Measurements from ENCODE around the gene FOXP1.

Gene FOXP1

GRCh38 chr3:71112576-71112975 is 471.0 kb downstream of the FOXP1 start:
- Histone ChIP-seq H3K4me1 (ENCODE audit: control insufficient read depth, insufficient read depth, low read length) (peaks cover 6% of the 10 kb centered on the region), H3K4me3 (ENCODE audit: low read depth, low read length) (no peak overlapping the region), H3K27me3 (ENCODE audit: control insufficient read depth, insufficient read depth, low read length) (no peaks in the 10 kb centered on the region), H3K9me3 (ENCODE audit: control insufficient read depth, insufficient read depth, low read length) (no peaks in the 10 kb centered on the region), H3K9ac (ENCODE audit: low read depth, low read length) (no peak overlapping the region), H3K36me3 (ENCODE audit: control insufficient read depth, insufficient read depth, low read length) (no peaks in the 10 kb centered on the region)

GRCh38 chr3:71111784-71112440 is 471.6 kb downstream of the FOXP1 start:
- Histone ChIP-seq H3K9ac (ENCODE audit: low read depth, low read length) (no peak overlapping the region), H3K27me3 (ENCODE audit: control insufficient read depth, insufficient read depth, low read length) (no peaks in the 10 kb centered on the region), H3K9me3 (ENCODE audit: control insufficient read depth, insufficient read depth, low read length) (no peaks in the 10 kb centered on the region), H3K4me1 (ENCODE audit: control insufficient read depth, insufficient read depth, low read length) (peaks cover 6% of the 10 kb centered on the region), H3K36me3 (ENCODE audit: control insufficient read depth, insufficient read depth, low read length) (no peaks in the 10 kb centered on the region), H3K4me3 (ENCODE audit: low read depth, low read length) (no peak overlapping the region)

DNA sequence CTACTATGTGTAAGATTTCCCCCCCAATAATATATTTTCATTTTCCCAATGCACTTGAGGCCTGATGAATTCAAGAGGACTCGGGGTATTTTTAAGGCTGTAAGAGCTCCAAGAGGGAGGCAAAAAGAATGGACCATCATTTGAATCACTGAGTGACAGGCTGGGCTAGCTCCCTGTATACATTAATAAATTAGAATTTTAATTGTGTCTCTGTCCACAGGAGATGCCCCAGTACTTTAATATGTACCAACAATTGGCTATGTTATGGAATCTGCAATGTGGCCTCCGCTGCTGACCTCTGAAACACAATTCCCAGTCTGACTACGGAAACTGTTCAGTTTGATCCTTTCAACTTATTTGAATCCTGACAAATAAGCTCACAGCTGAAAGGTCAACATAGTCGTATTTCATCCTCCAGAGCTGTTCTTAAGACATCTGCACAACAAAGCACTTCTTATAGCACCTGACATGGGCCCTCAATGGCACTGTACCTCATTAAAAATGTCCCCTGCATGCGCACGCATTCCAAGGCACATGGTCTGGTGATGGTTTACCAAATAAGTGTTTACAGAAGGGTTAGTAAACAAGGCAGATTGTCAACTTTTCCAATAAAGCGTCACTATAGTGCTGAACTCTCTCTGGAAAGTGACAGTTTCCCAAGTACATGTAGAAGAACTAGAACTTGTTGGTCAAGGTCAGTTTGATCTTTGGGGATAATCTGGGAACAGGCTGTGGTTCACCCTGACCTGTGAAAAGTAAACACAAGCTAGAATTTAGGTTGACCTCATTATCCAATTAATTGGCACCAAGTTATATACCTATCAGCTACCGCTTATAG is 472.9 kb downstream of the FOXP1 start:
- no peaks in the 10 kb centered on the region for H3K27me3 ChIP-seq (ENCODE audit: control insufficient read depth, insufficient read depth, low read length)
- H3K4me3 ChIP-seq (ENCODE audit: low read depth, low read length), result no peak overlapping the region
- H3K9ac ChIP-seq (ENCODE audit: low read depth, low read length), result no peak overlapping the region
- H3K9me3 ChIP-seq (ENCODE audit: control insufficient read depth, insufficient read depth, low read length), result no peaks in the 10 kb centered on the region
- no peaks in the 10 kb centered on the region for H3K36me3 ChIP-seq (ENCODE audit: control insufficient read depth, insufficient read depth, low read length)
- peaks cover 6% of the 10 kb centered on the region for H3K4me1 ChIP-seq (ENCODE audit: control insufficient read depth, insufficient read depth, low read length)

DNA sequence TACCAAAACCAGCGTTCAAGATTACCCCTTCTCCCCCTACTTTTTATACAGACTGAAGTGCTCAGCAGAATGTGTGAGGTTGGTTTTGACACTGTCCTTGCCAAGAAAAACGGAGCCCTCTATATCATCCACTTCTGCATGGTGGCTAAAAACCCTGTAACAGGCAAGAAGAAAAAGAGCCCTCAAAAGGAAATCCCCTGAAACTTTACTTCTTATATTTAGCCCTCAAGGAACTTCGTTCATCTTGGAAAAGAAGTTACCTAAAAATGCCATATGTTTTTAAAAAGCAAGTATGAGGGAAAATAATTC is 473.6 kb downstream of the FOXP1 start:
- no peaks in the 10 kb centered on the region for H3K27me3 ChIP-seq (ENCODE audit: control insufficient read depth, insufficient read depth, low read length)
- H3K4me3 ChIP-seq (ENCODE audit: low read depth, low read length), result no peak overlapping the region
- no peaks in the 10 kb centered on the region for H3K36me3 ChIP-seq (ENCODE audit: control insufficient read depth, insufficient read depth, low read length)
- no peak overlapping the region for H3K9ac ChIP-seq (ENCODE audit: low read depth, low read length)
- H3K9me3 ChIP-seq (ENCODE audit: control insufficient read depth, insufficient read depth, low read length), result no peaks in the 10 kb centered on the region
- H3K4me1 ChIP-seq (ENCODE audit: control insufficient read depth, insufficient read depth, low read length), result peaks cover 6% of the 10 kb centered on the region

GRCh38 chr3:71109241-71109976 is 474.1 kb downstream of the FOXP1 start:
- no peak overlapping the region for H3K9ac ChIP-seq (ENCODE audit: low read depth, low read length)
- no peaks in the 10 kb centered on the region for H3K27me3 ChIP-seq (ENCODE audit: control insufficient read depth, insufficient read depth, low read length)
- H3K36me3 ChIP-seq (ENCODE audit: control insufficient read depth, insufficient read depth, low read length), result no peaks in the 10 kb centered on the region
- no peak overlapping the region for H3K4me3 ChIP-seq (ENCODE audit: low read depth, low read length)
- peaks cover 6% of the 10 kb centered on the region for H3K4me1 ChIP-seq (ENCODE audit: control insufficient read depth, insufficient read depth, low read length)
- H3K9me3 ChIP-seq (ENCODE audit: control insufficient read depth, insufficient read depth, low read length), result no peaks in the 10 kb centered on the region

- peaks cover 6% of the 10 kb centered on the region for H3K4me1 ChIP-seq (ENCODE audit: control insufficient read depth, insufficient read depth, low read length)
- H3K4me3 ChIP-seq (ENCODE audit: low read depth, low read length), result no peak overlapping the region
- H3K36me3 ChIP-seq (ENCODE audit: control insufficient read depth, insufficient read depth, low read length), result no peaks in the 10 kb centered on the region
- H3K9me3 ChIP-seq (ENCODE audit: control insufficient read depth, insufficient read depth, low read length), result no peaks in the 10 kb centered on the region
- H3K9ac ChIP-seq (ENCODE audit: low read depth, low read length), result no peak overlapping the region
- no peaks in the 10 kb centered on the region for H3K27me3 ChIP-seq (ENCODE audit: control insufficient read depth, insufficient read depth, low read length)
Measured at GRCh38 chr3:71107926-71108325, 475.6 kb downstream of the FOXP1 start.

GRCh38 chr3:71104976-71105375 is 478.6 kb downstream of the FOXP1 start:
- H3K9me3 ChIP-seq (ENCODE audit: control insufficient read depth, insufficient read depth, low read length), result no peaks in the 10 kb centered on the region
- no peaks in the 10 kb centered on the region for H3K27me3 ChIP-seq (ENCODE audit: control insufficient read depth, insufficient read depth, low read length)
- H3K4me3 ChIP-seq (ENCODE audit: low read depth, low read length), result no peak overlapping the region
- no peak overlapping the region for H3K9ac ChIP-seq (ENCODE audit: low read depth, low read length)
- peaks cover 6% of the 10 kb centered on the region for H3K4me1 ChIP-seq (ENCODE audit: control insufficient read depth, insufficient read depth, low read length)
- no peaks in the 10 kb centered on the region for H3K36me3 ChIP-seq (ENCODE audit: control insufficient read depth, insufficient read depth, low read length)

GRCh38 chr3:71104556-71104955 is 479.0 kb downstream of the FOXP1 start:
- H3K9me3 ChIP-seq (ENCODE audit: control insufficient read depth, insufficient read depth, low read length), result no peaks in the 10 kb centered on the region
- peaks cover 6% of the 10 kb centered on the region for H3K4me1 ChIP-seq (ENCODE audit: control insufficient read depth, insufficient read depth, low read length)
- H3K4me3 ChIP-seq (ENCODE audit: low read depth, low read length), result no peak overlapping the region
- no peaks in the 10 kb centered on the region for H3K36me3 ChIP-seq (ENCODE audit: control insufficient read depth, insufficient read depth, low read length)
- H3K9ac ChIP-seq (ENCODE audit: low read depth, low read length), result no peak overlapping the region
- no peaks in the 10 kb centered on the region for H3K27me3 ChIP-seq (ENCODE audit: control insufficient read depth, insufficient read depth, low read length)

- Histone ChIP-seq H3K4me1 (ENCODE audit: control insufficient read depth, insufficient read depth, low read length) (peaks cover 6% of the 10 kb centered on the region), H3K9me3 (ENCODE audit: control insufficient read depth, insufficient read depth, low read length) (no peaks in the 10 kb centered on the region), H3K9ac (ENCODE audit: low read depth, low read length) (no peak overlapping the region), H3K4me3 (ENCODE audit: low read depth, low read length) (no peak overlapping the region), H3K27me3 (ENCODE audit: control insufficient read depth, insufficient read depth, low read length) (no peaks in the 10 kb centered on the region), H3K36me3 (ENCODE audit: control insufficient read depth, insufficient read depth, low read length) (no peaks in the 10 kb centered on the region)
Measured at GRCh38 chr3:71104121-71104541, 479.4 kb downstream of the FOXP1 start.

GRCh38 chr3:71103430-71103921 is 480.1 kb downstream of the FOXP1 start:
- Histone ChIP-seq H3K9me3 (ENCODE audit: control insufficient read depth, insufficient read depth, low read length) (no peaks in the 10 kb centered on the region), H3K4me1 (ENCODE audit: control insufficient read depth, insufficient read depth, low read length) (peaks cover 6% of the 10 kb centered on the region), H3K36me3 (ENCODE audit: control insufficient read depth, insufficient read depth, low read length) (no peaks in the 10 kb centered on the region), H3K9ac (ENCODE audit: low read depth, low read length) (no peak overlapping the region), H3K27me3 (ENCODE audit: control insufficient read depth, insufficient read depth, low read length) (no peaks in the 10 kb centered on the region), H3K4me3 (ENCODE audit: low read depth, low read length) (no peak overlapping the region)

- H3K36me3 ChIP-seq (ENCODE audit: control insufficient read depth, insufficient read depth, low read length), result no peaks in the 10 kb centered on the region
- H3K27me3 ChIP-seq (ENCODE audit: control insufficient read depth, insufficient read depth, low read length), result no peaks in the 10 kb centered on the region
- H3K4me3 ChIP-seq (ENCODE audit: low read depth, low read length), result no peak overlapping the region
- peaks cover 6% of the 10 kb centered on the region for H3K4me1 ChIP-seq (ENCODE audit: control insufficient read depth, insufficient read depth, low read length)
- H3K9me3 ChIP-seq (ENCODE audit: control insufficient read depth, insufficient read depth, low read length), result no peaks in the 10 kb centered on the region
- H3K9ac ChIP-seq (ENCODE audit: low read depth, low read length), result no peak overlapping the region
Measured at GRCh38 chr3:71102111-71102983, 481.2 kb downstream of the FOXP1 start.

Data from iPS-15b (cell line).